ENCODE results near the gene SNTB2. TPM values are rescaled to one million over a fixed set of nuclear protein-coding genes. Genes with fewer than 3 reads are reported as not detected.

SNTB2 gene
- total and polyA plus RNA-seq, 2 of the 8 experiments (the other 6 are each of a cell fraction or from before 2014, with no cell fraction given) = 6.0 to 16.1 TPM

DNA sequence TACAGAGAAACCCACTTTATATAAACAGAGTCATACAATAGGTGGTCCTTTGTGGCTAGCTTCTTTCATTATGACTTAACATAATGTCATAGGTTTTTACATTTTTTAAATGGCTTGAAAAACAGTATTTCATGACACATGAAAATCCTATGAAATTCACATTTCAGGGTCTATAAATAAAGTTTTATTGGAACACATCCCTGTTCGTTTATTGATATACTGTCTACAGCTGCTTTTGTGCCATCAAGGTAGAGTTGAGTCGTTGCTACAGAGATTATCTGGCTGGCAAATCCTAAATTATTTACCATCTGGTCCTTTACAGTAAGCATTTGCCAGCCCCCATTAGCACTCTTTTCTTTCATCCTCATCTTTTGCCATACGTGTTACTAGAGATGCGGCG lies 126.5 kb downstream of the SNTB2 start:
- no peaks in the 10 kb centered on the region; the same call in 1 of the 2 replicates for H3K79me1 ChIP-seq (ENCODE audit: low read depth, low read length)
- H3K4me1 ChIP-seq (replicated peaks in 1 of 4; ENCODE audit: control insufficient read depth in 3 of 4, insufficient read depth in 4 of 4, low read length in 3 of 4) = peaks cover 0 to 4% (median 3%) of the 10 kb centered on the region in 4 experiments; a peak in 4 of 7 replicates
- H2BK15ac ChIP-seq (ENCODE audit: low read length) = no peak overlapping the region
- FAIRE-seq (no peak), DNase-seq (ENCODE audit: low read depth in 1 of 2, low spot score in 2 of 2) (no peak)
- peaks cover 0 to 15% of the 10 kb centered on the region in 2 experiments; a peak in 1 of 4 replicates for H3K79me2 ChIP-seq (ENCODE audit: control insufficient read depth in 1 of 2, insufficient read depth in 2 of 2, low read length in 2 of 2)
- 0 out of 2 replicates have a peak, but pooled peaks cover 3% of the 10 kb centered on the region for H3K23me2 ChIP-seq (ENCODE audit: low read depth, low read length)
- H3K4me3 ChIP-seq (ENCODE audit: extremely low read depth in 1 of 4, insufficient read depth in 2 of 4, low read depth in 3 of 4, low read length in 4 of 4) = no peak overlapping the region
- H3K14ac ChIP-seq (ENCODE audit: insufficient read length) = no peak overlapping the region
- no peak overlapping the region for H3K23ac ChIP-seq (ENCODE audit: insufficient read length)
- H2BK120ac ChIP-seq (replicated peaks; ENCODE audit: low read depth, low read length) = no peak overlapping the region
- H2AK5ac ChIP-seq (ENCODE audit: low read depth, low read length) = no peak overlapping the region
- no peak overlapping the region for H4K8ac ChIP-seq (ENCODE audit: extremely low read depth, insufficient read depth, low read length)
- POLR2A ChIA-PET (ENCODE audit: partially characterized antibody) = interaction anchor here (24.8 kb wide), 1 partner anchor 23 kb away, joined by 497 read pairs; the partner anchor contains the start of genes COG8, NIP7, PDF and TMED6
- no peak overlapping the region for H4K91ac ChIP-seq (replicated peaks; ENCODE audit: insufficient read length, low read length)
- no peaks in the 10 kb centered on the region for H3K9me3 ChIP-seq (ENCODE audit: insufficient read depth in 2 of 2, low read depth in 1 of 2, low read length in 1 of 2)
- no peak overlapping the region for H2BK12ac ChIP-seq (ENCODE audit: low read depth, low read length)
- H3K4me2 ChIP-seq (ENCODE audit: insufficient read depth in 1 of 2, low read depth in 2 of 2, low read length in 2 of 2) = no peak overlapping the region
- no peak overlapping the region for H2BK5ac ChIP-seq (ENCODE audit: low read depth, low read length)
- 88% methylated on average over 5 of the region's 5 CpGs; no CpG with 5 or more reads in 1 of the 2 experiments for WGBS, 2 experiments (ENCODE audit: extremely low coverage in 1 of 2, insufficient coverage in 1 of 2, insufficient read length in 1 of 2, insufficient replicate concordance in 2 of 2, low coverage in 1 of 2, low lambda C conversion rate in 2 of 2, missing lambda C conversion rate in 1 of 2)
- peaks cover 6 to 10% (median 9%) of the 10 kb centered on the region in 4 experiments; a peak in 5 of 8 replicates for H3K36me3 ChIP-seq (ENCODE audit: control insufficient read depth in 2 of 4, insufficient read depth in 4 of 4, low read length in 3 of 4)
- CTCF ChIA-PET (ENCODE audit: partially characterized antibody) = no interaction called here
- H4K20me1 ChIP-seq (replicated peaks in 1 of 2; ENCODE audit: control insufficient read depth in 1 of 2, insufficient read depth in 2 of 2, low read length in 2 of 2) = peaks cover 6 to 10% of the 10 kb centered on the region in 2 experiments
- no peaks in the 10 kb centered on the region for H3K27me3 ChIP-seq (replicated peaks in 1 of 4; ENCODE audit: control insufficient read depth in 3 of 4, extremely low read depth in 1 of 4, insufficient read depth in 3 of 4, low read length in 3 of 4)
- no peak overlapping the region for H3K9ac ChIP-seq (replicated peaks in 1 of 4; ENCODE audit: extremely low read depth in 1 of 4, low read depth in 3 of 4, low read length in 3 of 4)
- no peak overlapping the region for H4K5ac ChIP-seq (ENCODE audit: insufficient read length, low read depth, low read length)
- no peak overlapping the region for H3K27ac ChIP-seq (ENCODE audit: low read depth, low read length)
- no peak overlapping the region for H3K56ac ChIP-seq (replicated peaks; ENCODE audit: insufficient read length, low read depth, low read length)
- no peak overlapping the region for H3K18ac ChIP-seq (ENCODE audit: extremely low read depth, low read length)
- H3K4ac ChIP-seq (replicated peaks; ENCODE audit: insufficient read length, low read depth, low read length) = no peak overlapping the region
- no peak for TF ChIP-seq ZNF274 (IDR thresholded peaks at IDR 0.05; ENCODE audit: borderline replicate concordance, extremely low read depth, low read length)
- no peak for TF ChIP-seq RBBP5 (IDR thresholded peaks at IDR 0.05; ENCODE audit: borderline replicate concordance, low read depth, low read length)
- no peak for TF ChIP-seq SP4 (IDR thresholded peaks at IDR 0.05; ENCODE audit: low read length)
- TF ChIP-seq YY1 (IDR thresholded peaks at IDR 0.05; ENCODE audit: low read depth, low read length) = no peak
- no peak overlapping the region for H2BK20ac ChIP-seq (ENCODE audit: low read length)
- no peak overlapping the region for H2AFZ ChIP-seq (ENCODE audit: low read length)
